ENCODE results near the gene NACC1. TPM values are rescaled to one million over a fixed set of nuclear protein-coding genes. Genes with fewer than 3 reads are reported as not detected.
A peak's percentile ranks its signal among the peaks of the same experiment; 100 is the strongest.

NACC1 gene
- total and polyA plus RNA-seq, 9 donors = 3.2 to 31.4 (median 17.5) TPM

DNA sequence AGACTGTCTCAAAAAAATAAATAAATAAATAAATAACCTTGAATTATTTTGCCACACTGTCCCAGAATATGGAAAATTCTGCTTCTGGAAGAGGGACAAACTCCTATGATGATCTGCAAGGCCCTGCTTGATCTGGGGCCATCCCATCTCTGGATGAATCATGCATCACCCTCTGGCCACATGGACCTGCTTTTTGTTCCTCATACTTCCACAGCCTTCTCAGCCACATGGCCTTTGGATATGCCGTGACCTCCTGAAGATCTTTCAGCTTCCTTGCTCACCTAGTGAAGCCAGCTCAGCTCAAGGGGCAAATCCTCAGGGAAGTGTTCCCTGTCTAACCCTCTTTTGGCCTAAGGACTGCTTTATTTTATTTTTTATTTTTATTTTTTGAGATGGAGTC, 42.5 kb downstream of the NACC1 start:
- intact Hi-C loops (cut with DNase I) = loop anchor here in 1 of 4 donors (10.0 kb wide), 1 partner anchor 704 kb away; no protein-coding TSS in a partner anchor
- no peak for DNase-seq

DNA sequence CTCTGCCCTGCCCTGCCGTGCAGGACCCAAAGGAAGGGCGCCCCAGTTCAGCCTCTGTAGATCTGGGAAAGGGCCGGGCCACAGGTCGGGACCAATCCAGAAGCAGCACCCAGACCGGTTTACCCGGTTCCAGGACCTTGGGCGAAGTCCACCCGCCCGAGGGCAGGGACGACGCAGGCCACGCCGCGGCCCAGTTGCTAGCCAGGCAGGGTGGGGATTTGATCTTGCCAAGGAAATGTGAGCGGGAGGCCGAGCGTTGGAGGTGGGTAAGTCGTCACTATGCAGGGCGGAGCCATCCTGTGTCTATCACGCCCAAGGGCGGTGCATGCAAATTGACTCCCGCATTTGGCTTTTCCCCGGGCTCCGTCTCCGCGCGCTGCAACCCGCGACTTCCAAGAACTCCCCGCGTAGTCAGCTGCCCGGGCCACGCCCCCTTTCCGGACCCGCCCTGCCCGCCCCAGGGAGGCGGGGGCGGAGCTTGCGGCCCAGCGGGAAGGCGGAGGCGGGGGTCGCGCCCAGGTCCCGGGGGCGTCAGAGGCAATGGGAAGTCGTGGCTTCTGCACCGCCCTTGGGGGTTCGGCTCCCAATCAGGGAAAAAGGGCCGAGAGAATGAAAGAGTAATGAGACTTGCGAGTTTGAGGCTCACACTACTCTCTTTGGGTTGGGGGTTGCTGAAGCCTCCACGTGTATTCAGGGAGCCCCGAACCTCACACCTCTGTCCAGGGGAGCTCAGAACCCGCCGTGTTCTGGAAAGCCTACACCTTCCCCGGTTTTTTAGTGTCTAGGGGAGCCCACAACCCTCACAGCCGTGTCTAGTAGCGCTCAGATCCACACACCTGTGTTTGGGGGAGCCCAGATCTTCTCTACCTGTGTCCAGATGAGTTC, 44.9 kb downstream of the NACC1 start:
- DNase-seq = peak; percentile 96 to 98 (median 97)
- Histone ChIP-seq H3K27ac (peak overlapping the region; percentile 71 to 73), H3K27me3 (no peaks in the 10 kb centered on the region), H3K36me3 (no peaks in the 10 kb centered on the region), H3K4me3 (peak overlapping the region; percentile 41), H3K9me3 (no peaks in the 10 kb centered on the region), H3K4me1 (ENCODE audit: insufficient read depth) (peaks cover 7% of the 10 kb centered on the region)
- intact Hi-C loops (cut with DNase I) = loop anchor here in 1 of 4 donors (10.0 kb wide), 1 partner anchor 702 kb away; no protein-coding TSS in a partner anchor
- TF ChIP-seq, protein P1, sequence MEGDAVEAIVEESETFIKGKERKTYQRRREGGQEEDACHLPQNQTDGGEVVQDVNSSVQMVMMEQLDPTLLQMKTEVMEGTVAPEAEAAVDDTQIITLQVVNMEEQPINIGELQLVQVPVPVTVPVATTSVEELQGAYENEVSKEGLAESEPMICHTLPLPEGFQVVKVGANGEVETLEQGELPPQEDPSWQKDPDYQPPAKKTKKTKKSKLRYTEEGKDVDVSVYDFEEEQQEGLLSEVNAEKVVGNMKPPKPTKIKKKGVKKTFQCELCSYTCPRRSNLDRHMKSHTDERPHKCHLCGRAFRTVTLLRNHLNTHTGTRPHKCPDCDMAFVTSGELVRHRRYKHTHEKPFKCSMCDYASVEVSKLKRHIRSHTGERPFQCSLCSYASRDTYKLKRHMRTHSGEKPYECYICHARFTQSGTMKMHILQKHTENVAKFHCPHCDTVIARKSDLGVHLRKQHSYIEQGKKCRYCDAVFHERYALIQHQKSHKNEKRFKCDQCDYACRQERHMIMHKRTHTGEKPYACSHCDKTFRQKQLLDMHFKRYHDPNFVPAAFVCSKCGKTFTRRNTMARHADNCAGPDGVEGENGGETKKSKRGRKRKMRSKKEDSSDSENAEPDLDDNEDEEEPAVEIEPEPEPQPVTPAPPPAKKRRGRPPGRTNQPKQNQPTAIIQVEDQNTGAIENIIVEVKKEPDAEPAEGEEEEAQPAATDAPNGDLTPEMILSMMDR (IDR thresholded peaks at IDR 0.05) = no peak
- TF ChIP-seq POLR2A (IDR thresholded peaks at IDR 0.05) (peak; percentile 47), EP300 (IDR thresholded peaks at IDR 0.05) (peak; percentile 83)
- 2 to 4% (median 3%) methylated on average over 49 to 58 of the region's 58 CpGs for WGBS, 3 donors

More for the DNA sequence above, 42.5 kb downstream of the NACC1 start:
- H3K36me3 ChIP-seq = no peaks in the 10 kb centered on the region
- H3K9me3 ChIP-seq = no peaks in the 10 kb centered on the region
- 93 to 94% (median 93%) methylated on average over 1 of the region's 1 CpG for WGBS, 3 donors
- H3K4me3 ChIP-seq = no peak overlapping the region
- TF ChIP-seq EP300 (IDR thresholded peaks at IDR 0.05) = no peak
- TF ChIP-seq POLR2A (IDR thresholded peaks at IDR 0.05) = no peak
- TF ChIP-seq, protein P1 (IDR thresholded peaks at IDR 0.05) = no peak
- H3K27me3 ChIP-seq = no peaks in the 10 kb centered on the region
- no peak overlapping the region for H3K27ac ChIP-seq
- peaks cover 7% of the 10 kb centered on the region for H3K4me1 ChIP-seq (ENCODE audit: insufficient read depth)

DNA sequence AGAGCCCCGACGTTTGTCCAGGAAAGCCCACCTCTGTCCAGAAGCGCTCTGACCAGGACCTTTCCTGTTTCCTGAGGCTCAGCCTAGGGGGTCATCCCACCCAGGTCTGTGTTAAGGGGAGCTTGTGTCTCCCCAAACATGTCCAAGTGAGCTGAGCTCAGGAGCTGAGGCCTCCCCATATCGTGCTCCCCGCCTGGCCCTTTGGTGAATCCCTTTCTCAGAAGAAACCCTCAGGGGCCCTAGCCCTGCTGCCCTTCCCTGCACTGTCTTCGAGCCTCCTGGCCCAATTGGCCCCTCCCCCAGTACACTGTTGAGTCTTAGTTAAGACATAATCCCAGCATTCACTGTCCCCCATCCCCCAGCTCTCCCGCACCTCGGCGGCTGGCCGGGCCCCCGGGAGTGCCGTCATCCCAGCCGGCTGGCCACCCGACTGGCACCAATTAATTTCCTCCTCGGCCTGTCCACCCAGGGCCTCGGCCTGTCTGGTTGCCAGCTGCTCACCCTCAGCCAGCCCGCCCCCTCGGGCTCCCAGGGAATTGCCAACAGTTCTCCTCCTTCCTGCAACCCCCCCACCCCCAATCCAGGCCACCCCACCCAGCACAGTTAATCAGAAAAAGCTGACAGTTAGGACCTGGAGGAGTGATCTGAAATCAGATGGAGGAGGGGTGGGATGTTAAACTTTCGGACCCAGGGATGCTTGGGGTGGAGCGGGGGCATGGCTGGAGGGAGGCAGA, 45.7 kb downstream of the NACC1 start:
- intact Hi-C loops (cut with DNase I) = loop anchor here in 1 of 4 donors (10.0 kb wide), 1 partner anchor 701 kb away; no protein-coding TSS in a partner anchor
- peak overlapping the region; percentile 41 for H3K4me3 ChIP-seq
- 5 to 9% (median 7%) methylated on average over 19 to 20 of the region's 20 CpGs for WGBS, 3 donors
- peak overlapping the region; percentile 71 to 73 for H3K27ac ChIP-seq
- H3K4me1 ChIP-seq (ENCODE audit: insufficient read depth) = peaks cover 7% of the 10 kb centered on the region
- H3K9me3 ChIP-seq = no peaks in the 10 kb centered on the region
- H3K36me3 ChIP-seq = no peaks in the 10 kb centered on the region
- H3K27me3 ChIP-seq = no peaks in the 10 kb centered on the region
- peak; percentile 78 to 84 (median 83) for DNase-seq
- TF ChIP-seq POLR2A (IDR thresholded peaks at IDR 0.05) = no peak
- TF ChIP-seq EP300 (IDR thresholded peaks at IDR 0.05) = peak; percentile 8

DNA sequence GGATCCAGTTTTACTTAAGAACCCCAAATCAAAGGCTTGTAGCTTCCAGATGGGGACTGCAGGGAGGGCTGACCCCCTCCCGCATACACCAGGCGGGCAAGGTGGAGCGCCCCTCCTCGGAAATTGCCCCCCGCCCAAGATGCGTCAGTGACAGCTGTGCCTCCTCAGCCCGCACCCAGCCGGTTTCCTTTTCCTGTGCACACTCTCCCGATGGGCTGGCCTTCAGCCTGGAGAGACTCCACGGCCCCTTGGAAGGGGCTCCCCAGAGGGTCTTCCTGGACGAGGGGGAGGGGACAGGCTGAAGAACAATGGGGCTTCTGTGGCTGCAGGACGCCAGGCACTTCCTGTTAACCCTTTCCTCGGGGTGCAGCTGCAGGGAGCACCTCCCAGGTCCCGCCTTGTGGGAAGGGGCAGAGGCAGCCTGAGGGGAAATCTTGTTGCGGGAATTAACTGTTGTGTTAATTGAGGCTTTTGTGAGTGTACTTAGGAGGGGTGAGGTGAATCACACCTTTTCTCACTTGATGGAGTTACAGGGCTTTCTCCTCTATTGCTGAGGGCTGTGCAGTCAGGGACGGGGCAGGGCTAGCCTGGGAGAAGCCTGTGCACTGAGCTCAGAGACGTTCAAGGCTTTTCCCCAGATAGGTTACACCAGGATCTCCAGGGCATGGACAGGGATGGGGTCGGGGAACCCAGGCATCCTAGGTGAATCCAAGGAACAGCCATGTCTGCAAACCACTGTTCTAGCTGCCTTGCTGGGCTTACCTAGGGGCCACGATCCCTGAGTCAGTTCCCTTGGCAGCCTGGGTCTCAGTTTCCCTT, 46.5 kb downstream of the NACC1 start:
- peak; percentile 50 to 76 (median 69) for DNase-seq

More for the DNA sequence above, 46.5 kb downstream of the NACC1 start:
- Histone ChIP-seq H3K27ac (peak overlapping the region; percentile 71 to 73), H3K9me3 (no peaks in the 10 kb centered on the region), H3K4me3 (peak overlapping the region; percentile 7), H3K36me3 (no peaks in the 10 kb centered on the region), H3K27me3 (no peaks in the 10 kb centered on the region), H3K4me1 (ENCODE audit: insufficient read depth) (peaks cover 7% of the 10 kb centered on the region)
- intact Hi-C loops (cut with DNase I) = loop anchor here in 1 of 4 donors (10.0 kb wide), 1 partner anchor 700 kb away; no protein-coding TSS in a partner anchor
- TF ChIP-seq, protein P1 (IDR thresholded peaks at IDR 0.05) = no peak
- TF ChIP-seq POLR2A (IDR thresholded peaks at IDR 0.05) (no peak), EP300 (IDR thresholded peaks at IDR 0.05) (no peak)
- 14 to 24% (median 18%) methylated on average over 17 to 19 of the region's 19 CpGs for WGBS, 3 donors

Data from ovary (tissue), 9 donors.